MM.1S (cell line): ENCODE data around the gene NRG3.

Source experiments
- DNase-seq: peaks from one replicate; pipeline ENCODE4 v3.0.0-alpha.2; 2015
- H2AFZ ChIP-seq: fragments of 300-600 bp; sonication (generic); 2 replicates; pipeline ENCODE4 v1.6.0; 2016; ENCODE audit warnings: antibody characterized with exemption, low read length
- H3F3A ChIP-seq: fragments of 300-600 bp; sonication (generic); 2 replicates; pipeline ENCODE4 v1.6.1; 2016; ENCODE audit warnings: mild to moderate bottlenecking, antibody characterized with exemption, low read length, moderate library complexity, mixed read lengths; ENCODE audit not compliant: insufficient read depth
- H3K27ac ChIP-seq: fragments of 300-600 bp; sonication (generic); 2 replicates; pipeline ENCODE4 v1.5.1; 2016; ENCODE audit warnings: mild to moderate bottlenecking, low read length
- H3K27me3 ChIP-seq: fragments of 300-600 bp; sonication (generic); replicated peaks from 2 replicates; pipeline ENCODE4 v1.6.0; 2016; ENCODE audit warnings: low read length; ENCODE audit not compliant: insufficient read depth
- H3K36me3 ChIP-seq: fragments of 300-600 bp; sonication (generic); replicated peaks from 2 replicates; pipeline ENCODE4 v1.6.1; 2016; ENCODE audit warnings: mild to moderate bottlenecking, low read length, mixed read lengths; ENCODE audit not compliant: insufficient read depth
- H3K4me1 ChIP-seq: fragments of 300-600 bp; sonication (generic); 2 replicates; pipeline ENCODE4 v1.6.1; 2016; ENCODE audit warnings: low read length, mixed read lengths
- H3K4me2 ChIP-seq: fragments of 300-600 bp; sonication (generic); 2 replicates; pipeline ENCODE4 v1.6.0; 2016; ENCODE audit warnings: low read depth, low read length
- H3K4me3 ChIP-seq: fragments of 300-600 bp; sonication (generic); 2 replicates; pipeline ENCODE4 v1.5.1; 2016; ENCODE audit warnings: low read length, mixed read lengths
- H3K79me2 ChIP-seq: fragments of 300-600 bp; sonication (generic); 2 replicates; pipeline ENCODE4 v1.6.1; 2016; ENCODE audit warnings: mixed run types, low read length, mixed read lengths
- H3K9ac ChIP-seq: fragments of 300-600 bp; sonication (generic); 2 replicates; pipeline ENCODE4 v1.6.1; 2016; ENCODE audit warnings: low read length, mixed read lengths
- H3K9me2 ChIP-seq: fragments of 300-600 bp; sonication (generic); replicated peaks from 2 replicates; pipeline ENCODE4 v1.6.1; 2016; ENCODE audit warnings: mild to moderate bottlenecking, low read length, mixed read lengths; ENCODE audit not compliant: insufficient read depth
- H3K9me3 ChIP-seq: fragments of 300-600 bp; sonication (generic); replicated peaks from 2 replicates; pipeline ENCODE4 v1.6.1; 2016; ENCODE audit warnings: mild to moderate bottlenecking, low read length, mixed read lengths; ENCODE audit not compliant: insufficient read depth
- H4K20me1 ChIP-seq: fragments of 300-600 bp; sonication (generic); 2 replicates; pipeline ENCODE4 v1.6.1; 2016; ENCODE audit warnings: mild to moderate bottlenecking, low read length, moderate library complexity, mixed read lengths; ENCODE audit not compliant: insufficient read depth
- EZH2 ChIP-seq: fragments of 300-600 bp; sonication (generic); optimal IDR thresholded peaks from 2 replicates; pipeline ENCODE3; 2017; ENCODE audit warnings: low read depth, mild to moderate bottlenecking, antibody characterized with exemption, low read length, mixed read lengths
- EZH2phosphoT487 ChIP-seq: fragments of 300-600 bp; sonication (generic); IDR thresholded peaks from 2 replicates; pipeline ENCODE4 v1.6.1; 2018; ENCODE audit warnings: antibody characterized with exemption, low read length
- TF ChIP-seq, protein P1 (sequence below): fragments of 300-600 bp; sonication (generic); IDR thresholded peaks from 2 replicates; pipeline ENCODE4 v1.5.1; 2016; ENCODE audit warnings: antibody characterized with exemption, low read length, mixed read lengths

The NRG3 gene

DNA sequence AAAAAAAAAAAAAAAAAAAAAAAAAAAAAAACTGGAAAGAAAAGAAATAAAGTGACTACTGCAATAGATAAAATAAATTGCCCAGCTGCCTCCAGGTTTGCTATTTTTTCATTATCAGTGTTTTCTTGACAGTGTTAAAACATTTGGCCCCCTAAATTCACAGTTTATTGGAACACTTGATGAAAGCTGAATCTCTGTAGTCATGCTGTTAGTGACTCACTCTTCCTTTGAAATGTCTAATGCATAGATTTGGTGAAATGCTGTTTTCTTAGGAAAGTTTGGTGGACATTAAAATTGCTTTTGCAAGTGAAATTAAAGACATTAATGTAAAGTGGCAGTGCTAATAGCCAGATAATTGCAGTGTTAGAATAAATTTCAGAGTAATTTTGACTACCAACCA, 785.2 kb downstream of the NRG3 start:
- Histone ChIP-seq H3K9ac (no peak overlapping the region), H3K4me2 (no peak overlapping the region), H3K4me3 (no peak overlapping the region), H4K20me1 (no peaks in the 10 kb centered on the region), H3K9me3 (no peaks in the 10 kb centered on the region), H3K4me1 (no peaks in the 10 kb centered on the region), H3K36me3 (no peaks in the 10 kb centered on the region), H3K79me2 (no peaks in the 10 kb centered on the region), H3K27me3 (no peaks in the 10 kb centered on the region), H3K9me2 (no peaks in the 10 kb centered on the region), H2AFZ (no peak overlapping the region), H3F3A (no peaks in the 10 kb centered on the region), H3K27ac (no peak overlapping the region)
- TF ChIP-seq EZH2phosphoT487 (no peak), EZH2 (no peak)
- TF ChIP-seq, protein P1, sequence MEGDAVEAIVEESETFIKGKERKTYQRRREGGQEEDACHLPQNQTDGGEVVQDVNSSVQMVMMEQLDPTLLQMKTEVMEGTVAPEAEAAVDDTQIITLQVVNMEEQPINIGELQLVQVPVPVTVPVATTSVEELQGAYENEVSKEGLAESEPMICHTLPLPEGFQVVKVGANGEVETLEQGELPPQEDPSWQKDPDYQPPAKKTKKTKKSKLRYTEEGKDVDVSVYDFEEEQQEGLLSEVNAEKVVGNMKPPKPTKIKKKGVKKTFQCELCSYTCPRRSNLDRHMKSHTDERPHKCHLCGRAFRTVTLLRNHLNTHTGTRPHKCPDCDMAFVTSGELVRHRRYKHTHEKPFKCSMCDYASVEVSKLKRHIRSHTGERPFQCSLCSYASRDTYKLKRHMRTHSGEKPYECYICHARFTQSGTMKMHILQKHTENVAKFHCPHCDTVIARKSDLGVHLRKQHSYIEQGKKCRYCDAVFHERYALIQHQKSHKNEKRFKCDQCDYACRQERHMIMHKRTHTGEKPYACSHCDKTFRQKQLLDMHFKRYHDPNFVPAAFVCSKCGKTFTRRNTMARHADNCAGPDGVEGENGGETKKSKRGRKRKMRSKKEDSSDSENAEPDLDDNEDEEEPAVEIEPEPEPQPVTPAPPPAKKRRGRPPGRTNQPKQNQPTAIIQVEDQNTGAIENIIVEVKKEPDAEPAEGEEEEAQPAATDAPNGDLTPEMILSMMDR: no peak
- no peak for DNase-seq

DNA sequence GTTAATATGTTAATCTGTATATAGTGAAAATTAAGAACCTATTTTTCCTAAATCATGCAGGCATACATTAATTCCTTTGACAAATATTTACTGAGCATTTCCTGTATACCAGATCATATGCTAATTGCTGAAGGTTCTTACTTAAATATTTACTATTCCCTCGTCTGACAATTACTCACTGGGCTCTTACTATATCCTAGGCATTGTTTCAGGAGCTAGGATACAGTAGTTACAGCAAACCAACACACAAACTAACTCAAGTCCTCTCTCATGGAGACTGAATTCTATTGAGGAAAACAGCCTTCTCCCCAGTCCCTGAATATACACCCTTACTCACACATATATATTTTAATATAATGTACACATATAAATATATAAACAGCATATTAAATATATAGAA, 786.0 kb downstream of the NRG3 start:
- H3K27me3 ChIP-seq: no peaks in the 10 kb centered on the region
- H3K9me3 ChIP-seq: no peaks in the 10 kb centered on the region
- H2AFZ ChIP-seq: no peak overlapping the region
- H3F3A ChIP-seq: no peaks in the 10 kb centered on the region
- H3K27ac ChIP-seq: no peak overlapping the region
- no peak overlapping the region for H3K4me3 ChIP-seq
- no peak overlapping the region for H3K4me2 ChIP-seq
- TF ChIP-seq EZH2: no peak
- H3K4me1 ChIP-seq: no peaks in the 10 kb centered on the region
- no peak for DNase-seq
- no peak overlapping the region for H3K9ac ChIP-seq
- H3K79me2 ChIP-seq: no peaks in the 10 kb centered on the region
- H3K36me3 ChIP-seq: no peaks in the 10 kb centered on the region
- H3K9me2 ChIP-seq: no peaks in the 10 kb centered on the region
- no peaks in the 10 kb centered on the region for H4K20me1 ChIP-seq

DNA sequence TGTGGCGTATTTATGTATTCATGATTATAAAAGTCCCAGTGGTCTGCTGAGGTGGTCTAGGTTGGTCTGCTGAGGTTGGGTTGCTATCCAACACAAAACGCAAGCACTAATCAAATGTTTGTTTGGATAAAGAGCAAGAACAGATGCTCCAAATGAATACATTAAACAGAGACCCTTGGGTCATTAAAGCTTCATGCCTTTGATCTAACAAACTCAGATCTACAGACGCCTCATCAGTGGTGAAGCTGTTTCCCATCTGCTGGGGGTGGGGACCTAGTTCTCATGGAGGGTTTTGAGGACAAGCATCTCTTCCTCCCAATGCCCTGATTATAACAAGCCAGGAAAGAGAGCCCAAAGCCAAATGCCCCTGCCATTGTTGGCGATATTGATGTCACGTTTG, 786.7 kb downstream of the NRG3 start:
- H4K20me1 ChIP-seq: no peaks in the 10 kb centered on the region
- H3K4me1 ChIP-seq: no peaks in the 10 kb centered on the region
- H3K9ac ChIP-seq: no peak overlapping the region

DNA sequence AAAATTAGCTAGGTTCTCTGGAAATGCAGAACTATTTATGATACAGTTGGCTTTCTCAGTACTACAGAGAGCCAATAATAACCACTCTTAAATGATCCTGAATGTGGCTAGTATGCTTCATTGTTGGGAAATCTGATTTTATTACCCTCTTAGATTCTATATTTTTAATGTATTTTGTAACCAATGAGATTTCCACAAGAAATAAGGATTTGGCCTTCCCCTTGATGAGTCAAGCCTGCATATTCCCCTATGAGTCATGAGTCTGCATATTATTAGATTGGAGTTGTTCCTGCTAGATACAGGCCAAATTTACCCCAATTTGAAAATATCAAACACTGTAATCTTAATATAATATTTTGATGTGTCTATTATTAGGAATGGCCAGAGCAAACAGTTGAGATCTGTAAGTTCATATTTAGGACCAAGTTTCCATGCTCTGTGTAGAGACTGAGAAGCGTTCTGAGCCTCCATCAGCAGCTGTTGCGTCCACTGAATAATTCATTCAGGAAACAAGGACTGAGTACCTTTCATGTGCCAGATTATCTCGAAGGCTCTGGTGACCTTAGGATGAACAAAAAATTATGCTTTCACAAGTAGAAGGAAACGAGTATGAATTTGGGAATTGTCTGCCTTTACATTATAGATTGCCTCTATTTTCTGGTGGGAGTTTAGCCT, 793.4 kb downstream of the NRG3 start:
- Histone ChIP-seq H3K4me1 (no peaks in the 10 kb centered on the region), H3K4me3 (no peak overlapping the region), H4K20me1 (no peaks in the 10 kb centered on the region), H3K9me2 (no peaks in the 10 kb centered on the region), H3K4me2 (no peak overlapping the region), H3K9me3 (no peaks in the 10 kb centered on the region), H3K27ac (no peak overlapping the region), H3K27me3 (no peaks in the 10 kb centered on the region), H3K79me2 (no peaks in the 10 kb centered on the region), H3F3A (no peaks in the 10 kb centered on the region), H3K36me3 (no peaks in the 10 kb centered on the region), H3K9ac (no peak overlapping the region), H2AFZ (no peak overlapping the region)
- TF ChIP-seq EZH2 (no peak), EZH2phosphoT487 (no peak)
- TF ChIP-seq, protein P1: no peak
- DNase-seq: no peak

More for the DNA sequence above, 786.7 kb downstream of the NRG3 start:
- no peak overlapping the region for H3K27ac ChIP-seq
- TF ChIP-seq, protein P1: no peak
- TF ChIP-seq EZH2 (no peak), EZH2phosphoT487 (no peak)
- H3K36me3 ChIP-seq: no peaks in the 10 kb centered on the region
- H3K79me2 ChIP-seq: no peaks in the 10 kb centered on the region
- no peak for DNase-seq
- no peak overlapping the region for H3K4me3 ChIP-seq
- H3K9me3 ChIP-seq: no peaks in the 10 kb centered on the region
- no peak overlapping the region for H2AFZ ChIP-seq
- H3K27me3 ChIP-seq: no peaks in the 10 kb centered on the region
- H3K9me2 ChIP-seq: no peaks in the 10 kb centered on the region
- H3F3A ChIP-seq: no peaks in the 10 kb centered on the region
- H3K4me2 ChIP-seq: no peak overlapping the region
